ENCODE data around the gene PIAS4. TPM values are rescaled to one million over a fixed set of nuclear protein-coding genes. Genes with fewer than 3 reads are reported as not detected.
"Not testable (repeated sequence)": the region's sequence is repeated elsewhere in the genome, so short reads cannot be mapped to it uniquely, and the experiment has no call there.

PIAS4 gene
- polyA plus RNA-seq, 1 donor (not counting 4 experiments of a cell fraction or from before 2014, with no cell fraction given) = 7.5 TPM

DNA sequence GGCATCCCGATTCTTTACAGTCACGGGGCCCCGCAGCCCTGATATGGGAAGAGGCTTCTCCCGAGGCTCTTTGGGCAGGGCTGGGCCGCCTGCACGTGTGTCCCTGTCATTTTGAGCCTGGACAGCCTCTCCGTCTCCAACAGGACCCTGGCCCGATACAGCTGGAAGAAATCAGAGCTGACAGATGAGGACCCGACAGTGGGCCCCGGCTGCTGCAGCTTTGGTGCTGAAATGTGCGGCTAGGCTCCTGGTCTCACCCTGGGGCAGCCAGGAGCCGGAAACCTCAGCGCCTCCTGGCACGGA, 3.2 kb downstream of the PIAS4 start:
- peaks cover 47% of the 10 kb centered on the region for H3K79me2 ChIP-seq (ENCODE audit: control insufficient read depth, insufficient read depth, low read length)
- peaks cover 21% of the 10 kb centered on the region in 2 experiments for H3K36me3 ChIP-seq (ENCODE audit: control insufficient read depth in 2 of 2, extremely low read depth in 1 of 2, insufficient read depth in 2 of 2, low read length in 2 of 2)
- H4K20me1 ChIP-seq (ENCODE audit: control insufficient read depth, extremely low read depth, insufficient read depth, low read length) = peaks cover 3% of the 10 kb centered on the region
- H3K4me1 ChIP-seq (ENCODE audit: control insufficient read depth, extremely low read depth, insufficient read depth, low read length) = peaks cover 14% of the 10 kb centered on the region
- DNase-seq (ENCODE audit: low read depth, low spot score) (no peak), FAIRE-seq (no peak)
- no peak overlapping the region for H3K9ac ChIP-seq (ENCODE audit: control insufficient read depth, extremely low read depth, insufficient read depth, low read length)
- H3K27me3 ChIP-seq (ENCODE audit: control insufficient read depth, extremely low read depth, insufficient read depth, low read length) = no peaks in the 10 kb centered on the region
- dilution Hi-C loops (cut with MboI; ENCODE audit: extremely low pct_ligation_motif_present, low sequenced_read_pairs) = no loop called here
- no peak for TF ChIP-seq CTCF (optimal IDR thresholded peaks at IDR 0.05 in 1 of 3, IDR thresholded peaks at IDR 0.05 in 1 of 3, conservative IDR thresholded peaks at IDR 0.05 in 1 of 3; ENCODE audit: extremely low read depth in 1 of 3, insufficient read depth in 2 of 3, low read length in 3 of 3)
- TF ChIP-seq EZH2 (IDR thresholded peaks at IDR 0.05; ENCODE audit: low read length) = no peak
- H2AFZ ChIP-seq (ENCODE audit: control insufficient read depth, low read length) = no peak overlapping the region
- H3K9me1 ChIP-seq (ENCODE audit: control insufficient read depth, extremely low read depth, insufficient read depth, low read length) = no peaks in the 10 kb centered on the region
- H3K9me3 ChIP-seq (ENCODE audit: control insufficient read depth, low read depth, low read length) = no peaks in the 10 kb centered on the region
- no peak overlapping the region for H3K4me3 ChIP-seq (ENCODE audit: control insufficient read depth in 2 of 3, extremely low read depth in 1 of 3, insufficient read depth in 2 of 3, low read depth in 1 of 3, low read length in 3 of 3)
- H3K4me2 ChIP-seq (ENCODE audit: control insufficient read depth, extremely low read depth, insufficient read depth, low read depth, low read length) = no peak overlapping the region
- no peak overlapping the region for H3K27ac ChIP-seq (ENCODE audit: control insufficient read depth, insufficient read depth, low read length)

GRCh38 chr19:4011430-4011829, 3.9 kb downstream of the PIAS4 start:
- dilution Hi-C loops (cut with MboI; ENCODE audit: extremely low pct_ligation_motif_present, low sequenced_read_pairs); H3K9me3 ChIP-seq (ENCODE audit: control insufficient read depth, low read depth, low read length); H4K20me1 ChIP-seq (ENCODE audit: control insufficient read depth, extremely low read depth, insufficient read depth, low read length); H2AFZ ChIP-seq (ENCODE audit: control insufficient read depth, low read length); H3K4me3 ChIP-seq (ENCODE audit: control insufficient read depth in 2 of 3, extremely low read depth in 1 of 3, insufficient read depth in 2 of 3, low read depth in 1 of 3, low read length in 3 of 3); H3K27me3 ChIP-seq (ENCODE audit: control insufficient read depth, extremely low read depth, insufficient read depth, low read length); H3K27ac ChIP-seq (ENCODE audit: control insufficient read depth, insufficient read depth, low read length); H3K9me1 ChIP-seq (ENCODE audit: control insufficient read depth, extremely low read depth, insufficient read depth, low read length); DNase-seq (ENCODE audit: low read depth, low spot score); H3K4me2 ChIP-seq (ENCODE audit: control insufficient read depth, extremely low read depth, insufficient read depth, low read depth, low read length); H3K9ac ChIP-seq (ENCODE audit: control insufficient read depth, extremely low read depth, insufficient read depth, low read length); FAIRE-seq: not testable (repeated sequence)
- Histone ChIP-seq H3K79me2 (ENCODE audit: control insufficient read depth, insufficient read depth, low read length) (peaks cover 48% of the 10 kb centered on the region), H3K36me3 (ENCODE audit: control insufficient read depth in 2 of 2, extremely low read depth in 1 of 2, insufficient read depth in 2 of 2, low read length in 2 of 2) (peaks cover 21 to 25% of the 10 kb centered on the region in 2 experiments), H3K4me1 (ENCODE audit: control insufficient read depth, extremely low read depth, insufficient read depth, low read length) (peaks cover 14% of the 10 kb centered on the region)
